Endothelial cell of umbilical vein (primary cell): Measurements from ENCODE around the gene METTL16.

Experiments used
- JUN ChIP-seq: IDR thresholded peaks from 2 replicates; pipeline ENCODE4 v1.6.1; 2011; ENCODE audit warnings: borderline replicate concordance, low read depth; ENCODE audit not compliant: insufficient read length, insufficient read depth
- TF ChIP-seq, protein P1 (sequence below), 2 donors: IDR thresholded peaks; 1 replicate in 1 of 2; 2 replicates in 1 of 2; pipeline ENCODE4 v1.5.1; 2011; ENCODE audit warnings: low read length in 2 of 2, mild to moderate bottlenecking in 2 of 2, moderate library complexity in 2 of 2, control low read depth in 1 of 2, inconsistent platforms in 1 of 2, low read depth in 1 of 2; ENCODE audit not compliant: insufficient read depth in 1 of 2; ENCODE audit errors: extremely low read depth in 1 of 2

DNA sequence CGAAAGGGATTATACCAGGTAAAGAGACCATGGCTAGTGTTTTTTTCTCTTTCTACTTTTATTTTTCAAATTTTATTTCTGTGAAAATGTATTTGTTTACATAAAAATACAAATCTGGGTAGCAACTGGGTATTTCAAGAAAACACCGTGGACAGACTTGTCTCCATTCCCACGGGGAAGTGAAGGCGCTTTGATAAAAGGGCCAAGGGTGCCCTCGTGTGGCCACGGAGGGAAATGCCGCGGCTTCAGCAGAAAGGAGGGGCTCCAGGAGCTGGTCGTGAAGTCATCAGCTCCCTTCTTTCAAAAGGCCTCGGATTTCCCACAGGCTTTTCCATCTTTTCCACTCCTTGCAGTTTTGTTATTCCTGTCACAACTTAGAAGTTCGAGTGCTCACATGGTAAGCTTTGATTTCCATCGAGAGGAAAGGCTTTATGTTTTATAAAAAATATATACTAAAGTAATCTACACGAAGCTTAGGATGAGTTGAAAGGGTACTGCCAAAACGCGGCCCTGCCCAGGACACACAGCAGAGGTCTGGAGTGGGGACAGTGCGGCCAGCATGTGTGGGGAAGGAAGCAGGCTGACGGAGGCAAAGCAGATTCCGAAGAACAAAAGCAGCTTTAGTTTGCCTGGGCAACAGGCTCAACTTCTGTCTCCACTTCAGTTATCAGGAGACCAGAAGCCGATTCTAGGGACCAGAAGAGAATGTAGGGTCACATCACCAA lies 95.5 kb downstream of the METTL16 start:
- TF ChIP-seq, protein P1, sequence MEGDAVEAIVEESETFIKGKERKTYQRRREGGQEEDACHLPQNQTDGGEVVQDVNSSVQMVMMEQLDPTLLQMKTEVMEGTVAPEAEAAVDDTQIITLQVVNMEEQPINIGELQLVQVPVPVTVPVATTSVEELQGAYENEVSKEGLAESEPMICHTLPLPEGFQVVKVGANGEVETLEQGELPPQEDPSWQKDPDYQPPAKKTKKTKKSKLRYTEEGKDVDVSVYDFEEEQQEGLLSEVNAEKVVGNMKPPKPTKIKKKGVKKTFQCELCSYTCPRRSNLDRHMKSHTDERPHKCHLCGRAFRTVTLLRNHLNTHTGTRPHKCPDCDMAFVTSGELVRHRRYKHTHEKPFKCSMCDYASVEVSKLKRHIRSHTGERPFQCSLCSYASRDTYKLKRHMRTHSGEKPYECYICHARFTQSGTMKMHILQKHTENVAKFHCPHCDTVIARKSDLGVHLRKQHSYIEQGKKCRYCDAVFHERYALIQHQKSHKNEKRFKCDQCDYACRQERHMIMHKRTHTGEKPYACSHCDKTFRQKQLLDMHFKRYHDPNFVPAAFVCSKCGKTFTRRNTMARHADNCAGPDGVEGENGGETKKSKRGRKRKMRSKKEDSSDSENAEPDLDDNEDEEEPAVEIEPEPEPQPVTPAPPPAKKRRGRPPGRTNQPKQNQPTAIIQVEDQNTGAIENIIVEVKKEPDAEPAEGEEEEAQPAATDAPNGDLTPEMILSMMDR (IDR thresholded peaks at IDR 0.05; ENCODE audit: extremely low read depth in 1 of 2, insufficient read depth in 1 of 2, low read depth in 1 of 2, low read length in 2 of 2), result peak; percentile 88 to 92
- TF ChIP-seq JUN, result no peak
